Astrocyte of the cerebellum (primary cell): ENCODE data around the gene SFXN4.
A peak's percentile ranks its signal among the peaks of the same experiment; 100 is the strongest.

Source experiments
- DNase-seq: peaks from one replicate; pipeline ENCODE4 v3.0.0-alpha.2; 2011; ENCODE audit warnings: low read depth
- H3K4me3 ChIP-seq: 2 replicates; pipeline ENCODE4 v1.5.1; 2011; ENCODE audit warnings: mild to moderate bottlenecking, low read depth, low read length, moderate library complexity
- CTCF ChIP-seq: IDR thresholded peaks from 2 replicates; pipeline ENCODE4 v1.5.1; 2012; ENCODE audit warnings: low read length, low read depth, moderate library complexity, mild to moderate bottlenecking; ENCODE audit errors: missing control alignments
- in situ Hi-C: cut with HindIII; loops from 2 replicates; pipeline ENCODE4 v1.10.0; 2017; ENCODE audit warnings: low sequenced_read_pairs

SFXN4 gene

DNA sequence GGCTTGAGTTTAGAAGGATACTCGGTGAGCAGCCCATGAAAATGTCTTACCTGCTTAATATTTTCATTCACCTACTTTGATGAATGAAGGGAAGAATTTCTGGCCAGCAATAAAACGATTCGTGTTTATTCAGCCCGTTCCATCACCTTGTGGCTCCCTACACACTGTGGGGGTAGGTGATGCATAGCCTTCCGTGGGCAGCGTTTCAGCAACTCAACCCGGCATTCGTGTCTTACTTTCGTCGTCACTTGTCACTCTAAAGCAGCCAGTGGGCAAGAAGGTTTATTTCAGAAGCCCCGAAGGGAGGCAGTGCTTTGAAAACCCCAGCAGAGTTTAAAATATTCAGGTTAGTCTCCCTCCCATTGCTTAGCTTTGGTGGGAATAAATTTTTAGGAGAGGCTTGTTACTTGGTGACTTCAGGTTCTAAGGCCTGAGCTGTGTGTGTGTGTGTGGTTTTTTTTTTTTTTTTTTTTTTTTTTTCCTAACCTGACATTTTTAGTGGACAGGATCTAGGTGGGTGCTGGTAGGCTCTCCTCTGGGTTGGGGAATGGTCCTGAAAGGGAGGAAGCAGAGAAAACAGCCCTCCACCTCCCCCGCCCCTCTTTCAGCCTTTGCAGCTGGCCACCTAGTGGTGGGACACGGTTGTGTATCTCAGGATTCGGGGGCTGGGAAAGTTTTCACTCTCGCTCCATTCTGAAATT is 43.7 kb upstream of the SFXN4 start:
- peak; percentile 92 for TF ChIP-seq CTCF
- peak overlapping the region; percentile 67 for H3K4me3 ChIP-seq
- DNase-seq = no peak
- in situ Hi-C loops = no loop called here

DNA sequence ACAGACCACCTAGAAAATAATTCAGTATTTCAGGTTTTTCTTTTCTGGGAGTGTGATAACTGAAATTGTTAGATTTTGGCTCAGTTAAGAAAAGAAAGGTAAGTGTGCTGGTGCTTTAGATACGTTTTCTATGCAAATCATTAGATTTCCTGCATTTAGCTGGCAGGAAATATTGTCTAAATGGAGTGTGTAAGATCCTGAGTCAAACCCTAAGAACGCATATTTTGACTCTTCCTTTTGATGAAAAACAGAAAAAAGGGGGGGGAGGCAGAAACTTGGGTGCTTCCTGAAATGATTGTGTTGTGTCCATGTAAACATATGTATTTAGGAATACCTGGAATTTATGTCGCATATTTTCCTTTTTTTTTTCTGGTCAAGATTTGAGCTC is 43.0 kb upstream of the SFXN4 start:
- TF ChIP-seq CTCF = no peak
- no peak for DNase-seq
- peak overlapping the region; percentile 67 for H3K4me3 ChIP-seq
- in situ Hi-C loops = no loop called here

DNA sequence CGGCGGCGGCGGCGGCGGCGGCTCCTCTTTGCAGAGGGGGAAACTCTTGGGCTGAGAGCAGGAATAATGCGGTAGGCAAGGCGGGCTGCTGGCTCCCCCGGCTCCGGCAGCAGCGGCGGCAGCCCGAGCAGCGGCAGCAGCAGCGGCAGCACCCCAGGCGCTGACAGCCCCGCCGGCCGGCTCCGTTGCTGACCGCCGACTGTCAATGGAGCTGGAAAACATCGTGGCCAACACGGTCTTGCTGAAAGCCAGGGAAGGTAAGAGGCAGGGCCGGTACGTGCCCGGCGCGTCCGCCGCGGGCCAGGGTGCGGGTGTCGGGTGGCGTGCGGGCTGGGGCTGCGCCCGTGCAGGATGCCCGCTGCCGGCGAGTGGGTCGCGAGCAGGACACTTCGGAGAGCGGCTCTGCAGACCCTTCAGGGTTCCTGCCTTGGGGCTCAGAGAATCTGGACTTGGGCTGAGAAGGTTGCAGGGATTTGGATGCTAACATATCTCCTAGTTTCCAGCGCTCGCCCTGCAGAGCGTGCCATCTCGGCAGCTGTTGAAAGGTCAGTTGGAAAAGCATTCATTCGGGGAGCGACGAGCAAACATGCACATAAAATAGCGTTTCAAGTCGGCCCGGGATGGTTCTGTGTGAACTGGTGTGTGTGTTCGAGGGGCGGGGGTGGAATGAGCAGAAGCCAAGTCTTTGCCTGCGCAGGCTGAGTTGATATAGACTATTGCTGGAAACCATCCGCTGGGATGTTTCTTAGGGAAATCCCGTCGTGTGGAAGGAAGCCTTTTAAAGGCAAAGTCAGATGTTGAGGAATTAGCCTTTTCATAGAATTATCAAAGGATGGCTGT is 42.4 kb upstream of the SFXN4 start:
- no peak for TF ChIP-seq CTCF
- peak overlapping the region; percentile 67 for H3K4me3 ChIP-seq
- DNase-seq = no peak
- in situ Hi-C loops = no loop called here

DNA sequence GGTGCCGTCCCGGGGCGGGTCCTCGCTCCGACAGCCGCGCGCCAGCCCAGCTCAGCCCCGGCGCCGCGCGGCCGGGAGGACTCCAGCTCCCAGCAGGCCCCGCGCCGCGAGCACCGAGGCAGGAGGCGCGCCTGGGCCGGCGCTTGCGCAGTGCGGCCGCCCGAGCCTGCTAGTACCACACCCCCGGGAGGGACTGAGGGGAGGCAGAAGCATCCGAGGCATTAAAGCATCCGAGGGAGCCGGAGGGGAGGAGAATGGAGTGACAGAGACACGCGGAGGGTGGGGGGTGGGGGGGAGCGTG is 41.8 kb upstream of the SFXN4 start, which contains the start of gene GRK5:
Gene GRK5 (plus strand): TSS at position 206 of the 301 bp plus-strand sequence. CDS start 347 bp downstream, outside the sequence.
- TF ChIP-seq CTCF = no peak

DNA sequence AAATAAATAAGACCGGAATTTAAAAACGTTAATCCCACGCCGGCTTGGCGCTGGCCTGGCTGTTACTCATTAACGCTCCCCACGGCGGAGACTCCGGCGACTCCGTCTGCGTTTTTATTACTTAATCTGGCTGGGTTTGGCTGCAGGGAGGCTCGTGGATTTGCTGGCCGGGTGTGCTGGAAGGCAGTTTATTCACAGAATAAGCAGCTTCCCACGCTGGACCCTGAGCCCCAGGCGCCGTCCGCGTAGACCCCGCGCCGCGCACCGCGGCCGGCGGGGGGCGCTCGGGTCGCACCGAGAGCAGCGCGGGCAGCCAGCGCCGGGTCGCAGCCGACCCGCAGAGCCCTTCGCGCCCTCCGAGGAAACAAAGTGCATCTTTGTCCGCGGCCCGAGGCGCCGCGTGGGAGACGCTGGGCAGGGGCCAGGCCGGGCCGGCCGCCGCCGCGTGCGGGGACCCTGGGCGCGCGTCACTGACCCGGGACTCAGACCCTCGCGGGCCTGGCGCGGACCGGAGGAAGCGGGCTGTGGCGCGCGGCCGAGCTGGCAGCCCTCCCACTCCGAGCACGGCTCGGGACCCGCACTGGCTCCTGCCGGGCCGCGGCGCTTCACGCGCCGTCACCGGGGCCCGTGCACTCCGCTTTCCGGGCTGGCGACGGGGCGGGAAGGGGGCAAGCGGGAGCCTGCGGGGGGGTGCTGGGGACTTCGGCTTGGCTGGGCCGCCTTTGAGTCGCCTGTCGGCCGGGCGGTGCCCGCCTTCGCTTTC is 41.3 kb upstream of the SFXN4 start:
- peak overlapping the region; percentile 67 for H3K4me3 ChIP-seq
- peak; percentile 55 for TF ChIP-seq CTCF
- DNase-seq = no peak
- in situ Hi-C loops = no loop called here

More for the DNA sequence above, 41.8 kb upstream of the SFXN4 start, which contains the start of gene GRK5:
- DNase-seq = peak; percentile 89
- in situ Hi-C loops = no loop called here
- peak within 1 kb of the TSS; percentile 67 for H3K4me3 ChIP-seq

DNA sequence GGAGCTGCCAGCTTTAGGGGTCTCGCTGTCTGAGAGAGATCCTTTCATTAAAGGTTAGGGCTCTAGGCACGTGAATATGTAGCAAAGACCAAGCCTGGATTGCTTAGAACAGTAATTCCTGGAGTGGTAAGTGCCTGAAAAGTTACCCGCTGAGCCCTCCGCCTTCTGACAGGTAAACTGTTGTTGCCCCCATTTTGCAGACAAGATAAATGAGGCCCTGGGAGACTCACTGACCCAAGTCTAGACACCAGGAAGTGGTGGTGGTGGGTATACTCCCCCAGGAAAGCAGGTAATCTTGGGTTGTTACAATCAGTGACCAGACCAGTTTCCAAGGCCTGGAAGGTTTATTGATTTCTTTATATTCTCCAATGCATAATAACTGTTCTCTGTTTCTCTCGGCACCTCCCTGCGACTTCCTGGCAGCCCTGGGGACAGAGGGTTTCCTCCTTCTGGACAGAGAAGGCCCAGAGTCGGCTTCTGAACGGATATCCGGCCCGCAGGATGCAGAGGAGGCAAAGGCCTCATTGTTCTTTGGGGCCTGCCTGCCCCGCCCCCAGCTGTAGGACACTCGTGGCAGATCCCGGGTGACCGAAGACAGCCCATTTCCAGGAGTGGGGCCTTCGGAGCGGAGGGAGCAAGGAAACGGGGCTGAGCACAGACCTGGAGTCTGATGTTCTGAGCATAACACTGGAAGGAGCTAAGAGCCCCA is 40.5 kb upstream of the SFXN4 start:
- in situ Hi-C loops = no loop called here
- no peak for TF ChIP-seq CTCF
- H3K4me3 ChIP-seq = peak overlapping the region; percentile 67
- DNase-seq = no peak
